ENCODE results near the gene EFNA2.

DNA sequence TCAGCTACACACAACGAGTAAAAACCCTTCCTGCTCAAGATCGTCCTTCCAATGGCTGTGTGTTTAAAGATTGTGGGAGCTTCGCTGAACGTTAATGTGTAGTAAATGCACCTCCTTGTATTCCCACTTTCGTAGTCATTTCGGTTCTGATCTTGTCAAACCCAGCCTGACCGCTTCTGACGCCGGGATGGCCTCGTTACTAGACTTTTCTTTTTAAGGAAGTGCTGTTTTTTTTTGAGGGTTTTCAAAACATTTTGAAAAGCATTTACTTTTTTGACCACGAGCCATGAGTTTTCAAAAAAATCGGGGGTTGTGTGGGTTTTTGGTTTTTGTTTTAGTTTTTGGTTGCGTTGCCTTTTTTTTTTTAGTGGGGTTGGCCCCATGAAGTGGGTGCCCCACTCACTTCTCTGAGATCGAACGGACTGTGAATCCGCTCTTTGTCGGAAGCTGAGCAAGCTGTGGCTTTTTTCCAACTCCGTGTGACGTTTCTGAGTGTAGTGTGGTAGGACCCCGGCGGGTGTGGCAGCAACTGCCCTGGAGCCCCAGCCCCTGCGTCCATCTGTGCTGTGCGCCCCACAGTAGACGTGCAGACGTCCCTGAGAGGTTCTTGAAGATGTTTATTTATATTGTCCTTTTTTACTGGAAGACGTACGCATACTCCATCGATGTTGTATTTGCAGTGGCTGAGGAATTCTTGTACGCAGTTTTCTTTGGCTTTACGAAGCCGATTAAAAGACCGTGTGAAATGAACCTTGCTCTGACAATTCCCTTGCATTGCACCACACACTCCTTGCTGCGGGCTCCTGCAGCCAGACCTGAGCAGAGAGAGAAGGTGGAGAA lies 13.0 kb upstream of the EFNA2 start:
- TF ChIP-seq, protein P1, sequence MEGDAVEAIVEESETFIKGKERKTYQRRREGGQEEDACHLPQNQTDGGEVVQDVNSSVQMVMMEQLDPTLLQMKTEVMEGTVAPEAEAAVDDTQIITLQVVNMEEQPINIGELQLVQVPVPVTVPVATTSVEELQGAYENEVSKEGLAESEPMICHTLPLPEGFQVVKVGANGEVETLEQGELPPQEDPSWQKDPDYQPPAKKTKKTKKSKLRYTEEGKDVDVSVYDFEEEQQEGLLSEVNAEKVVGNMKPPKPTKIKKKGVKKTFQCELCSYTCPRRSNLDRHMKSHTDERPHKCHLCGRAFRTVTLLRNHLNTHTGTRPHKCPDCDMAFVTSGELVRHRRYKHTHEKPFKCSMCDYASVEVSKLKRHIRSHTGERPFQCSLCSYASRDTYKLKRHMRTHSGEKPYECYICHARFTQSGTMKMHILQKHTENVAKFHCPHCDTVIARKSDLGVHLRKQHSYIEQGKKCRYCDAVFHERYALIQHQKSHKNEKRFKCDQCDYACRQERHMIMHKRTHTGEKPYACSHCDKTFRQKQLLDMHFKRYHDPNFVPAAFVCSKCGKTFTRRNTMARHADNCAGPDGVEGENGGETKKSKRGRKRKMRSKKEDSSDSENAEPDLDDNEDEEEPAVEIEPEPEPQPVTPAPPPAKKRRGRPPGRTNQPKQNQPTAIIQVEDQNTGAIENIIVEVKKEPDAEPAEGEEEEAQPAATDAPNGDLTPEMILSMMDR (IDR thresholded peaks at IDR 0.05), result no peak
- no peak for TF ChIP-seq POLR2A (IDR thresholded peaks at IDR 0.05)
